RPMI8226 (cell line): Measurements from ENCODE around the gene CACNB1.
"Not testable (repeated sequence)": the region's sequence is repeated elsewhere in the genome, so short reads cannot be mapped to it uniquely, and the experiment has no call there.

Experiments used
- DNase-seq: peaks from one replicate; pipeline ENCODE4 v3.0.0-alpha.2; 2015

Gene CACNB1

DNA sequence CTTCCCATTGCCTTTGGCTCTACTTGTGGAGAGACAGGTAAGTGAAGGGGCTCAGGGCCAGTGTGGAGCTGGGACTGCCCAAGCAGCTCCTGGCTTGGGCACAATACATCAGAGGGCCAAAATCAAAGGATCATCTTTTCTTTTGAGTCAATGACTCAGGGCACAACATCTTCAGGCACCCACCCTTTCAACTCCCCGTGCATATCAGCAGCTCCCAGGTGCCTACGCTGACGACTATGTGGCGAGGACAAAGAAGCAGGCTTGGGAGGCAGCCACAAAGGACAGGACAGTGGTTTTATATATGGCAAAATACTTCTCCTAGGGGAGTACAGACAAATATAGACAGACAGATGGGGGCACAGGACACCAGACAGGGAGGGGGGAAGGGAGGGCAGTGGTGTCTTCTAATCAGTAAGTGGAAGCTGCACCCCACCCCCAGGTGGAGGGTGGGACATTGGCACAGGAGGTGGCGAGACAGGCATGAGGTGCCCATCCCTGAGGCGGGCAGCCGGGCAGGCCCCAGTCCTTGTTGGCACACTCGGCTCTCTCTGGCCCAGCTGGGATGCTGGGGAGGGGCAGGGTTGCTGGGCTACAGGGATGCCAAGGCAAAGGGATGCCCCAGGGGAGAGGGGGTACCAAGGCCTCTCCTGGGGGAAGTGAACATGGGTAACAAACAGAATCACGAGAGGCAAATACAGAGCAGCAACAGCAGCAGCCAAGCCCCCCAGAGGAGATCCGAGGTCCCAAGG lies 23.8 kb downstream of the CACNB1 start:
- DNase-seq = no peak

DNA sequence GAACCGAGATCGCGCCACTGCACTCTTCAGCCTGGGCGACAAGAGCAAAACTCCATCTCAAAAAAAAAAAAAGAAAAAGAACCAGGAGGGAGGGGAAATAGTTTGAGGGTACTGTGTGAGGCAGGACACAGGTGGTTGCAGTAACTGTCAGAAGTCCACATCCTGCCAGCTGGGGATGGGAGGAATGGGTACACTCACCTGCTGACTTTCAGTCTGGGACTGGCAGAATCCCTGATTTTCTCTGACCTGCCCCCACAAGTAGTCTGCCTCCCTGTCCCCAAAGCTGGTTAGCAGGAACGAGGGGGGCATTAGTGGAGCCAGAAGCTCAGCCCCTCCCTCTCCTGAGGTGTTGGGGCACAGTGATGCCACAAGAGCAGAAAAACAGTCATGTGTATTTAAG lies 24.4 kb downstream of the CACNB1 start:
- DNase-seq = peak; percentile 49

DNA sequence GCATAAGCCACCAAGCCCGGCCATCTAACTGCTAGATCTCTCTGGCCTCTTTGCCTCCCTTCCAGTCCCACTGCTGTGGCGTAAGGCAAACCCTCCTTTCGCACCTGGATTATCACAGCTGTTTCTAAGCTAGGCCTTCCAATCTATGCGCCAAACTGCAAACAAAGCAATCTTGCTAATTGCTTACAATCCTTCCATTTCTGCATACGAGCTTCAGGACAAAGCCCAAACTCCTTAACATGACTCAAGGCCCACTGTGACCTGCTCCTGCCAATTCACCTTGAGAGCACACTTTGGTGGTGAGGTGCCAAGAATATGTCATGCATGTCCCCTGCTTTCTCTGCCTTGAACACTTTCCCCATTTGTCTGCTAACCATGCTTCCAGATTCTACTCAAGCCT lies 25.5 kb downstream of the CACNB1 start:
- DNase-seq = peak; percentile 68

DNA sequence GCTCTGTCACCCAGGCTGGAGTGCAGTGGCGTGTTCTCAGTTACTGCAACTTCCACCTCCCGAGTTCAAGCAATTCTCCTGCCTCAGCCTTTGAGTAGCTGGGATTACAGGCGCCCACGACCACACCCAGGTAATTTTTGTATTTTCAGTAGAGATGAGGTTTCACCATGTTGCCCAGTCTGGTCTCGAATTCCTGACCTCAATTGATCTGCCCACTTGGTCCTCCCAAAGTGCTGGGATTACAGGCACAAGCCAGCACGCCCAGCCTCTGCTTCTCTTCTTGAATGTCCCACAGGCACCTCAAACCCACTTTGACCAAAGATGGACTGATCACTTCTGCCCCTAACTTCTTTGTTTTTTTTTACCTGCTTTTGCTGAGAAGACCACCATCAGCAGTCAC lies 26.9 kb downstream of the CACNB1 start:
- DNase-seq = no peak

DNA sequence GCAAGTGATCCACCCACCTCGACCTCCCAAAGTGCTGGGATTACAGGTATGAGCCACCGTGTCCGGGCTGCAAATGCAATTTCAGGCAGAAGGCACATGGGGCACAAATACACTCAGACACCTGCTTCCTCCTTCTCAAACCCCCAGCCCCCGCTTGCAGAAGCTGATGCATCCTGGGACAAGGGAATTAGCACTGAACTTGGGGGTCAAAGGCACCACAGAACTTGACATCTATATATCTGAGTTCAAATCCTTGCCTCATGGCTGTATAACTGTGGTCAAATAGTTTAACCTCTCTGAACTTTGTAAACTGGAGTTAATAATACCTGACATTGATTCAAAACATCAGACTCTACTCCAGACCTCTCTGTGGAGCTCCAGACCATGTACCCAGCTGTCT lies 27.4 kb downstream of the CACNB1 start:
- no peak for DNase-seq

DNA sequence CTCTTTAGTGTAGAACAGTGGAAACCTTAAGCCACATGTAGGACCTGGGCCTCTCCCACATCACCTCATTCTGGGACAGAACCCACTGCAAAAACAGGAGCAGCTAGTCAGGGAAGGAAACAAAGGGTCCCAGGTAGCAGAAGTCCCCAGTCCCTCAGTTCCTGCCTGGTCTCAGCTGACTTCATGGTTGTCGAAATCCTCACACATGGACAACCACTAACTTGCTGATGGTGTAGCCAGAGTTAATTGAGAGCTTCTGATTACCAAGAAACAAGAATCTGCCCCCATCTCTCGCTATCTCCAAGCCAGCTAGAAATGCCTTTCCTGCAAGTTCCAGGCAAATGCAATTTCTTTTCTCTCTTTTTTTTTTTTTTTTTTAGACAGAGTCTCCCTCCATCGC lies 28.0 kb downstream of the CACNB1 start:
- DNase-seq = no peak

DNA sequence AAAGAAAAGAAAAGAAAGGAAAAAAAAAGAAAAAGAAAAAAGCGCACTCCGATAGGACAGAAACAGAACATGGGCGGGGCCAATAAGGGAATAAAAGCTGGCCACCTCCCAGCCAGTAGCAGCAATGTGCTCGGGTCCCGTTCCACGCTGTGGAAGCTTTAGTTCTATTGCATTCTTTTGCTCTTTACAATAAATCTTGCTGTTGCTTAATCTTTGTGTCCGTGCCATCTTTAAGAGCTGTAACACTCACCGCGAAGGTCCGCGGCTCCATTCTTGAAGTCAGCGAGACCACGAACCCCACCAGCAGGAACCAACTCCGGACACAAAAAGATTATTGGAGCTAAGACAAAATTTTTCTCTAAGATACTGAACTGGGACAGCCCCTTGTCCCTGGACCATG lies 28.4 kb downstream of the CACNB1 start:
- no peak for DNase-seq

DNA sequence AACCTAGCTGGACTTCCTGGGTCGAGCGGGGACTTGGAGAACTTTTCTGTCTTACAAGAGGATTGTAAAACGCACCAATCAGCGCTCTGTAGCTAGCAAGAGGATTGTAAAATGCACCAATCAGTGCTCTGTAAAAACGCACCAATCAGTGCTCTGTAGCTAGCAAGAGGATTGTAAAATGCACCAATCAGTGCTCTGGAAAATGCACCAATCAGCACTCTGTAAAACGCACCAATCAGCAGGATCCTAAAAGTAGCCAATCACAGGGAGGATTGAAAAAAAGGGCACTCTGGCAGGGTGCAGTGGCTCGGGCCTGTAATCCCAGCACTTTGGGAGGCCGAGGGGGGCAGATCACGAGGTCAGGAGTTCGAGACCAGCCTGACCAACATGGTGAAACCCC lies 29.0 kb downstream of the CACNB1 start:
- DNase-seq = not testable (repeated sequence)

DNA sequence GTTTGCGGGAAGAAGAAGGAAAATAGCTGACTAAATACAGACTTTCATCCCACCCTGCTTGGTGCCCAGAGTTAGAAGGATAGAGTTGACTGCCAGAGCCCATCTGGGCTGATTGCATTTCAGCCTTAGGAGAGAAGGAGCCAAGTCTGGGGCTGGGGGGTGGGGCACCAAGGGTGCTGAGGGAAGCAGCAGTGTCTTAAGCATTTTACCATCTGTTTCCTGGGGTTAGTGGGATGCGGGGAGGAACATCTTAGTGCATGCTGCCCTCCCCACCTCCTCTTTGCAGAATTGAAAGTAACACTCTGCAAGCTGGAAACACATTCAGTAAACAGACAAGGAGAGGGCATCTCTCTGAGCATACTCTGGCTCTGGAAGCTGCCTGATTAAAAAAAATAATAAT lies 30.0 kb downstream of the CACNB1 start:
- peak; percentile 91 for DNase-seq

DNA sequence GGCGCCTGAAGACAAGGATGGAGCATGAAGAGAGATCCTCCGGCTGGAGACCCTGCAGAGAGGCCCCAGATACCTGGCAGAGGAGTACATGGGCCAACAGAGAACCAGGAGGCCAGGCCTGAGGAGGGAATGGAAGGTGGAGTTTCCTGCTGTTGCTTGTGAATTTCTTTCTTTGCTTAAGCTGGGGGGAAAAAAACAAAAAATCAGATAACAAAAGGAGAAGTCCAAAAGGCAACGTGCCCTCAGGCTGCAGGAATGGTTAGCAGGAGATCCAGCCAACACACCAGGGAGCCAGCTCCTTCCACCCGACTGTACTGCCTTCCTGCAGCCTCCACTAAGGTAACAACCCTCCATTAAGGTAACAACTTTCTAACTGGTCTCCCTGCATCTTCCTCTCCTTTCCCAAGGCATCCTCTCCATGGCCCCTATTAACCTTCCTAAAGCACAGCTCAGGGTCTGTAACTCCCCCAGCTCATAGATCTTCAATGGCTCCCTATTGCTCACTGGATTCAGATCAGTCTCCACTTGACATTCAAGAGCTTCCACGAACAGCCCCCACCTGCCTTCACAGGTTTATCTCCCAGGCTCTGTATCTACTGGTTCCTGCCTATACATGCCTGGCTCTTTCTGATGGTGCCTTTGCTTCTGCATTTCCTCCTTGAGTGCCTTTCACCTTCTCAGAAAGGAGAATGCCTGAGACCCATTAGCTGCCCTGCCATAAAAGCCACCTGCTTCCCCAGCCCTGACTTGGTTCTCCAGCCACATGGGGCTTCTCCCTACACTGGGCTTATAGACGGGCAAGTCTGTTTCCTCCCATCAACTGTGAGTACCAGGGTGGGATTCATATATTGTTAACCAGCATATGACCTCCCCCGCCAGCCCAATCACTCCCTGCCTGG lies 30.8 kb downstream of the CACNB1 start:
- DNase-seq = peak; percentile 63

DNA sequence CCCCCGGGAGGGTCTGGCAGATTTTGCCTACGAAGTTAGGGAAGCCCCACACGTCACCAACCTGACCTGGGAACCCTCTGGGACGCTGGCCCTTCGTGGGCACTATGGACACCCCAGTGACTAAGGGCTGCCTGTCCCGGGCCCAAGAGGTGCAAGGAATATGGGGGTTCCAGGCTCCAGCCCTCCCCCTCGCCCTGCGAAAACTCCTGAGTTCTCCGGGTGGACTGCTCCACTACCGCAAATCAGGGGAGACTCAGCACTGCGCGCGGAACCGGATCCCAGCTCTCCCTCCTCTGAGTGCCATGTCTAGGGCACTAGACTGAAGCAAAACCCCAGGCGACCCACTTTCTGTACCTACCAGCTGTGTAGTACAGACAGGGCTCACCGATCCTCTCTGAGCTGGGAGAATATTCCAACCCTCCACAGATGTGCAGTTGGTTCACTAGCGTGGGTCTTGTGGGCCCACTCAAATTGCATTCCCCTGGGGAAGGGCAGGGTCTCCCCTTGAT lies 31.6 kb downstream of the CACNB1 start, which contains the start of gene ARL5C:
Gene ARL5C (minus strand): TSS at position 321 of the 509 bp plus-strand sequence. CDS start 401 bp downstream, outside the sequence.
- no peak for DNase-seq

DNA sequence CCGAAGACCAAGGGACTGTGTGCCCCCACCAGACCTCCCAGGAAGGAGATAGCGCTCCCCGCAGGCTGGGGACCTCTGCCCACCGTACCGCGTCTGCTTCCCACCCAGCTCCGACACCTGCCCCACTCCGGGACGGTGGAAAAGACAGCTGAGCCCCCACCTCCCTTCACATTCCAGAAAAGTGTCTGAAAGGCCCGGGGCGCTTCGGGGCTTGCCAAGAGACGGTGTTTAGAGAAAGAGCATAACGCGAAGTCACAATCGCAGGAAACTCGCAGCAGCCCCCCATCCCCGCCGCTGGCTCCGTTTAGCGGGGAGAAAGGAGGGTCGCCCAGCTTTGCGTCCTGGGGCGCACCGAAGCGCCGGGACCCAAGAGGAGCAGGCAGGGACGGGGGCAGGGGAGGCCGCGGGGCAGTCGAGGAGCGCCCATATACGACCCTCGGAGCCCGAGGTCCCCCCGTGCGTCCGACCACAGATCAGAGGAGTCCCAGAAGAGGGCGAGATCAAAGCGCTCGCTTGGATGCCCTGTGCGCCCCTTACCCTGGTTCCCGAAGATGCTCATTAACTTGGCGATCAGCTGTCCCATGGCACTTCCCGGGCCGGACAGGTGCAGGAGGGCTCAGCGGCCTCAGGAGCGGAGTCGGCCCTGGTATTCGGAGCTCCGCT lies 32.2 kb downstream of the CACNB1 start:
- no peak for DNase-seq

DNA sequence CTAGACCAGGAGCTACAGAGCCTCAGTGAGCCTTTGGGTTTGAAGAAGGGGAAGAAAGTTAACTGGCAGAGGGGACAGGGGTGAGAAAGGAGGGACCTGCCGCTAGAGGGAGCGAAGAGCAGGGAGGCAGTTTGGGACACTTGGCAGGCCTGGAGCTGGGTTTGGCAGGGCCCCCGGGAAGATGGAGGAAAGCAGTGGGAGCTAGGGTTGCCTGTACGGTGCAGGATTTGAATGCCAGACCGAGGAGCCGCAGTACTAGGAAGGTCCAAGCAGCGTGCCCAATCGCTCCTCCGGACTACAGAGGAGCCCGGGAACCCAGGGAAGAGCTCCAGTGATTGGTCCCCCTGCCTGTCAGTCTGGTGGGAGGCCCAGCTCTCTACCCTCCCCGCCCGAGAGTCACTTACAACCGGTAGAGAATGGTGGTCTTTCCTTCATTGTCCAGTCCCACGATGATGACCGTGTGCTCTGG lies 32.8 kb downstream of the CACNB1 start:
- peak; percentile 85 for DNase-seq

DNA sequence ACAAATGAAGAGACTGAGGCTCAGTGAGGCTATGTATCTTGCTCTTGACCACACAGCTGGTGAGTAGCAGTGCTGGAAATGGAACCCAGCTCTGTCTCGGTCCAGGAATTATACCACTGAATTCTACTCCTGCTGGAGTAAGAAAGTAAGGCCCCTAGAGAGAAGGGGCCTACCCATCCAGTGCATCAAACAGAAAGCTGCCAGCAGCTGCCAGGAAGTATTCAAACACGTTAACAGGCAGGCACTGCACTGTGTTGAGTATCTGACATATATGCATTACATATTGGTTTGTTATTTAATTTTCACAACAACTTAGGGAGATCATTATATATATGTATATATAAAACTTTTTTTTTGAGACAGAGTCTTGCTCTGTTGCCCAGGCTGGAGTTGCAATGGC lies 35.5 kb downstream of the CACNB1 start:
- DNase-seq = no peak

DNA sequence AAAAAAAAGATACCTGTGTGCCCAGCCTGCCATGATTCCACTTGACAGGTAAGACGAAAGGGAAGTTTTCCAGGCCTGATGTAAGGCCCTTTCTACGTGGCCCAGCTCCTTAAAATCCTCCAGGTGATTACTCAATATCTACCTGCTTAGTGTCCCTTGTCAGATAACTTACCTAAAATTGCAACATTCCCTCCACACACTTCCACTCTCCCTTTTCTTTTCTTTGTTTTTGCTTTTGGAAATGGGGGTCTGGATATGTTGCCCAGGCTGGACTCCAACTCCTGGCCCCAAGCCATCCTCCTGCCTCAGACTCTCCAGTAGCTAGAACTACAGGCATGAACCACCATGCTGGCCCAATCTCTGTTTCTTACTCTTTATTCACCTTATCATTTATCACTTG lies 38.8 kb downstream of the CACNB1 start:
- DNase-seq = no peak

DNA sequence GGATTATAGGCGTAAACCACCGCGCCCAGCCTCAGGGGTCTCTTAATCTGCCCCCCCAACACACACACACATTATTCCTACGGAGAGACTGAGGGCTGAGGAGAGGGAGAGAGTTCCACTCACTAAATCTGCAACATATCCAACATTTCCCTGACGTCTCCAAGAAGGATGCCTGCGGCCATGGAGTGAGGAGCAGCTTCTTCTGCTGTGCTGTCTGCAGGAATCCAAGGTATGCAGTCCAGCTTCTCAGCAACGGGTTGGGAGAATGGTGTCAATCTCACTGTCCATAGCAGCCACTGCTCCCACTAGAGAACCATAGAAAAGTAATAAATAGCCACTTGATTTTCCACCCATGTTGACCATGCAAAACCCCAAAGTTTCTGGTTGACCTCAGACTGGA lies 41.0 kb downstream of the CACNB1 start:
- DNase-seq = no peak

DNA sequence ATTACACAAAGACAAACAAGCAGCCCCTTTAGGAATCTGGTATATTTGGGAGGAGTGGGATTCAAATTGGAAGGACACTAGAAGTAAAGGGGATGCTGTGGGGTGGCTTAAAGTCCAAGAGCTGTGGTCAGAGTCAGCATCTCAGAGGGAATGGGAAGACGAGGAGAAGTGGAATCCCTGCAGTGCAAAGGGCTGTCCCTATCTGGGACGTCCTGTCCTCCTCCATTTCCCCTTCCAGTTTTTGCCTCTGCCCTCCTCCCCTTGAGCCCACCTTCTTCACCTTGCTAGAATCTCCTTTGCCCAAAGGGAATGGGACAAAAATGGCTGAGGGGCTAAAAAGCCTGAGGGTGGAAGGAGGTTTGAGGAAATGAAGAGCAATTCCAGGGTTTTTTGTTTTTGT lies 41.8 kb downstream of the CACNB1 start:
- no peak for DNase-seq

DNA sequence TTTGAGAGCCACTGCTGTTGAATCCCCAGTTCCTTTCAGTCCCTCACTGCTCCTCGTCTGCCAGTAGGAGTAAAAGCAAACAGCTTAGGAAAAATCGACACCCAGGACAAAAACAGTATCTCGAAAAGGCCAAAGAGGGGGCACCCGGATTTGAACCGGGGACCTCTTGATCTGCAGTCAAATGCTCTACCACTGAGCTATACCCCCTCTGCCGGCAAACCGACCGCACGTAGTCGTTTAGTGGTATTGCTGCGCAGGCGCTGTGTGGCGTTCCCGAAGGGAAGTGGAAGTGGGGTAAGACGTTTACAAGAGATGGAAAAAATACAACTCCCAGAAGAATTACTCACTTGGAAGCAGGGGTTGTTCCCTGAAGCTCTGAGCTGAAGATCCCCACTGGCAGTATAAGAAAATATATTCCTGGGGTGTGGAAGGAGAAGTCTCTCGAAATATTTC lies 43.8 kb downstream of the CACNB1 start:
- peak; percentile 82 for DNase-seq

DNA sequence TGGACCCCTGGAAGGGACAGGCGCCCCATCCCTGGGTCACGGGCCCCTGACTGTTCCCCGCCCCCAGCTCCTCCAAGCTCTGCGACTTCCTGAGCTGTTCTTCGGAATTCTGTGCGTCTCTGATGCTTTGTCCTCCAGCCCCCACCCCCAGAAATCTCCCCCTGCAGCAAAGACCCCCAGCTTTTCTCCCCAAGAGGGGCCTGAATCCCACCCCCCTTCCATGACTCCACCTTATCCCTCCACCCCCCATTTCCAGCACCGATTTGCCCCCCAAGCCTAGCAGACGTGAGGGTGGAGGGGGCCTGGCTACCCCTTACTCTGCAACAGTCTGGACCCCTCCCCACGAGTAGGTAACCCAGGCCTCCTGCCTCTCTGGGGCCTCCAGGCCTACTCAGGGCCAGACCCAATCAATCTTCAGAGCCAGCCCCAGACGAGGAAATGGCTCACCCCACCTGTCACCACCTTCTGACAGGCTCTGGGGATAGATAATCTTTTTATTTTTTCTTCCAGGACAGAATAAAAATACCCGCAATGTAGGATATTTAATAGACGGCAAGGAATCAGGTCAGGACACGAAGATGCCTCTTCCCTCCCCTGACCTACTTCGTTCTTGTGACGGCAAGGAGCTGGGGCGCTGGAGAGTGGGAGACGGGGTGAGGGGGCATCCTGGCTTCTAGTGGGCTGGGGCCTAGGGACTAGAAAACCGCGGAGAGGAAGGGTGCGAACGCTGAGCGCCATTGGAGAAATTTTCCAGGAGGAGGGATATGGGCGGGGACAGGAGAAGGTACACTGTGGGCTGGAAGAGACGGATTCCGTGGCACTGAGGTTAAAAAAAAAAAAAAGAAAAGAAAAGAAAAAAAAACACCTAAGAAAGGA lies 45.3 kb downstream of the CACNB1 start:
- DNase-seq = no peak

DNA sequence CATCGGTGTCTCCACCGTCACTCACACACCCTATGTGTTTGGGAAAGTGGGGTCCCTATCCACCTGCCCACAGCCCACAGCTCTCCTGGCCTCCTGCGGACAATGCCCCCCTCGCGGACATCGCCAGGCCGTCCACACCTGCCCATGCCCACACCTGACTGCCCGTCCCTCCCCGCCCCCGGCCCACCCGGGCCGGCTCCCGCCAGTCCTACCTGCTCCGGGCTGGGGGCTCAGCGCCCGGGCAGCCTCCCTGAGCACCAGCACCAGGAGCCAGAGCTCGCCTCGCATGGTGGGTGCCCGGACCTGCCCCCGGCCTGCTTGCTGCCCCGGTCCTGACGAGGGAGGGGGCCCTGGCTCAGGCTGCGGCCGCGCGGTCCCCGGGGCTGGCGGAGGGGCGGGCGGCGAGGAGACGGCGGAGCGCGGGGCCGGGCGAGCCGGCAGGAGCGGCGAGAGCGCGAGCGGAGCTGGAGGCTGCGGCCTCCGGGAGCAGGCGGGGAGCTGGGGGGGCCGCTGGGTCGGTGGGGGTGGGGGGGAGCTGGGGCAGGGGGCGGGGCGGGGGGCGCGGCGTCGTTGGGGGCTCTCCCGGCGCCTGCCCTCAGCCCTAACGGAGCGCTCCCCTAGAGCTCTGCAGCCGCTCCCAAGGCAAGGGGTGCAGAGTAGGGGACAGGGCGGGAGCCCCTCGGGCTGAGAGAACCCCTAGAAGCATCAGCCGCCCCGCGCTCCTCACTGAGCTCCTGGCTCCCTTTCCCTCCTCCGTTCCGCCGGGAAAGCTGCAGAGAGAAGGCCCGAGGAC lies 46.1 kb downstream of the CACNB1 start, which contains the start of gene PLXDC1:
Gene PLXDC1 (minus strand): TSS at position 488 of the 793 bp plus-strand sequence. CDS start 200 bp downstream, at position 288.
- DNase-seq = no peak

DNA sequence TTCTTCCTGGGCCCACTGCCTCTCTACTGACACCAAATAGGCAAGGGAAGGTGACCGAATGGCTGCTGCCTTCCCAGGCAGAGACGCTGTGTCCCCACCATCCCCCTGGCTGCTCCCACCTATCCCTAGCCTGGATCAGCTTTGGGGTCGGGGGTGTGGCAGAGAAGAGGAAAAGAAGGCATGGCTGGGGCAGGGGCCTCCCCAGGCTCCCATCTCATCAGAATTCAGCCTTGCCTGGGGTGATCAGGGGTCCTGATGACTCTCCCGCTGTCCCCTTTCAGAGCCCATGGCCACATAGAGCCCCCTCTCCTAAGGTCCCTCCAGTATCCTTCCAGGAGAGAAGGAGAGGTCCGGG lies 46.7 kb downstream of the CACNB1 start:
- DNase-seq = peak; percentile 0
